ENCODE measurements around the gene CFAP298.

DNA sequence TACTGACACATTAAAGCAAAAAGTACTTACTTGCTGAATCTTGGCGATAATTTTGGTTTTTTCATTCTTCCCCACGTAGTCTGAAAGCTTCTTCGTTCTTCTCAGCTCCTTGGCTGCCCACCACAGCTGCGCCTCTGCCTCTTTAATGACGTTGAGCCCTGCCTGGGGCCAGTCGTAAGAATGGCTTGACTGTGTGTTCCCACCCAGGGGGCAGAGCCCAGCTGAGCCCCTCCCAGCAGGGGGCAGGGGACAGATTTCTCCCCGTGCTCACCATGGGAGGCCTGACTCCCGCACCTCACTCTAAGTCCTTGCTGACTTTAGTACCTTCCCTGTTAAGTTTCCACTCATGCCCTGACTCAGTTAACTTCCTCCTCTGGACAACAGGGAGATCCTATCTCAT, 9.0 kb downstream of the CFAP298 start:
- TF ChIP-seq CTCF (IDR thresholded peaks at IDR 0.05) (no peak), EP300 (IDR thresholded peaks at IDR 0.05) (no peak), POLR2A (IDR thresholded peaks at IDR 0.05; ENCODE audit: low read depth) (no peak), POLR2AphosphoS5 (IDR thresholded peaks at IDR 0.05) (no peak)
